Lung (tissue), 12 donors: Measurements from ENCODE around the gene BCL2L2. TPM values are rescaled to one million over a fixed set of nuclear protein-coding genes. Genes with fewer than 3 reads are reported as not detected.

Experiments used
- ATAC-seq: fragments of 200-7000 bp; cut with Tn5 transposase; one replicate; pipeline ENCODE4 v1.9.1; 2020; ENCODE audit warnings: moderate number of reproducible peaks; ENCODE audit not compliant: insufficient read depth, low FRiP score
- DNase-seq, 3 donors: peaks; one replicate each; pipeline ENCODE4 v3.0.0-alpha.2; 2013 to 2017
- H3K27ac ChIP-seq, 2 donors: one replicate each; pipeline ENCODE4 v1.5.1; 2013; ENCODE audit warnings: mild to moderate bottlenecking in 2 of 2, moderate library complexity in 2 of 2, control low read depth in 1 of 2, inconsistent platforms in 1 of 2, low read depth in 1 of 2, low read length in 1 of 2
- H3K27me3 ChIP-seq, 3 donors: one replicate each; pipeline ENCODE4 v1.5.1; 2013; ENCODE audit warnings: low read length in 2 of 3; ENCODE audit not compliant: control insufficient read depth in 3 of 3, insufficient read depth in 3 of 3
- H3K36me3 ChIP-seq, 4 donors: one replicate each; pipeline ENCODE4 v1.5.1; 2013; ENCODE audit warnings: low read length in 4 of 4, mild to moderate bottlenecking in 1 of 4, moderate library complexity in 1 of 4; ENCODE audit not compliant: control insufficient read depth in 4 of 4, insufficient read depth in 4 of 4
- H3K4me1 ChIP-seq, 5 donors: one replicate each; pipeline ENCODE4 v1.5.1; 2013; ENCODE audit warnings: low read length in 5 of 5, mild to moderate bottlenecking in 2 of 5, moderate library complexity in 1 of 5; ENCODE audit not compliant: control insufficient read depth in 5 of 5, insufficient read depth in 5 of 5
- H3K4me3 ChIP-seq: one replicate; pipeline ENCODE4 v1.5.1; 2013; ENCODE audit warnings: mild to moderate bottlenecking, control low read depth, moderate library complexity
- H3K9ac ChIP-seq, 2 donors: one replicate each; pipeline ENCODE4 v1.5.1; 2013; ENCODE audit warnings: low read length in 2 of 2, control low read depth in 1 of 2; ENCODE audit not compliant: insufficient read depth in 1 of 2
- H3K9me3 ChIP-seq, 4 donors: one replicate each; pipeline ENCODE4 v1.5.1; 2013; ENCODE audit warnings: low read length in 3 of 4, mild to moderate bottlenecking in 1 of 4, moderate library complexity in 1 of 4; ENCODE audit not compliant: control insufficient read depth in 4 of 4, insufficient read depth in 3 of 4
- CTCF ChIP-seq: IDR thresholded peaks from 2 replicates; pipeline ENCODE4 v1.5.1; 2012; ENCODE audit warnings: mild to moderate bottlenecking; ENCODE audit errors: control extremely low read depth, extremely low read depth
- WGBS, 2 donors: extraction: QIAGEN DNeasy Blood & Tissue Kit; methylation state at CpG; one replicate each; pipeline ENCODE4 v1.1.7; 2013; 5-methylcytosine and 5-hydroxymethylcytosine counted together
- polyA plus RNA-seq, 2 donors: library from polyadenylated mRNA; stranded (reverse); fragments of 200-250 nt; gene quantifications; one replicate each; pipeline ENCODE4 v1.2.1, GENCODE V29; 2013
- total RNA-seq, 2 donors: library from RNA; depleted of rRNA in 1 of 2; stranded (reverse); fragments of >200 nt in 1 of 2; gene quantifications; one replicate each; pipeline ENCODE4 v1.2.1, GENCODE V29; 2014 to 2021
- donor health status: control.
- donor health status: control.
- donor health status: Bipolar disorder and iron deficiency.
- donor health status: healthy.
- donor health status: DM: yes; HTN: yes; CAD: no.

Gene BCL2L2
- total and polyA plus RNA-seq, 4 donors, result 20.8 to 52.8 (median 39.8) TPM

- WGBS, 2 donors, result 91 to 95% methylated on average over 6 of the region's 6 CpGs
- H3K36me3 ChIP-seq, result peaks cover 0 to 8% (median 2%) of the 10 kb centered on the region in 4 donors
- no peaks in the 10 kb centered on the region for H3K9me3 ChIP-seq
These were observed 25.4 kb upstream of the BCL2L2 start for GRCh38 chr14:23281247-23281646.

GRCh38 chr14:23284654-23285529 is 21.7 kb upstream of the BCL2L2 start:
- Histone ChIP-seq H3K9ac (peak overlapping the region; percentile 74 to 87), H3K4me3 (peak overlapping the region; percentile 77), H3K4me1 (peaks cover 3 to 14% (median 8%) of the 10 kb centered on the region in 5 donors), H3K27ac (peak overlapping the region; percentile 94 to 97), H3K36me3 (peaks cover 0 to 4% (median 0%) of the 10 kb centered on the region in 4 donors), H3K9me3 (no peaks in the 10 kb centered on the region), H3K27me3 (no peaks in the 10 kb centered on the region)
- no peak for TF ChIP-seq CTCF
- DNase-seq (peak in 2 of 3 donors; percentile 35 to 41), ATAC-seq (no peak)
- WGBS, 2 donors, result 26 to 27% methylated on average over 9 of the region's 9 CpGs

More at GRCh38 chr14:23281247-23281646, 25.4 kb upstream of the BCL2L2 start:
- peaks cover 0 to 9% (median 3%) of the 10 kb centered on the region in 5 donors for H3K4me1 ChIP-seq
- no peak for TF ChIP-seq CTCF
- H3K4me3 ChIP-seq, result no peak overlapping the region
- DNase-seq (no peak), ATAC-seq (no peak)
- H3K9ac ChIP-seq, result no peak overlapping the region
- no peaks in the 10 kb centered on the region for H3K27me3 ChIP-seq
- H3K27ac ChIP-seq, result no peak overlapping the region

- Histone ChIP-seq H3K36me3 (peaks cover 0 to 4% (median 0%) of the 10 kb centered on the region in 4 donors), H3K27me3 (no peaks in the 10 kb centered on the region), H3K9me3 (no peaks in the 10 kb centered on the region), H3K27ac (peak overlapping the region; percentile 94 to 97), H3K4me3 (peak overlapping the region; percentile 77), H3K4me1 (peaks cover 3 to 14% (median 8%) of the 10 kb centered on the region in 5 donors), H3K9ac (peak overlapping the region; percentile 74 to 87)
- no peak for TF ChIP-seq CTCF
- DNase-seq, result no peak
- ATAC-seq, result peak; percentile 5
- WGBS, 2 donors, result 0 to 1% methylated on average over 22 of the region's 22 CpGs
These were observed 21.1 kb upstream of the BCL2L2 start for GRCh38 chr14:23285530-23286019.
